Caki2 (cell line): ENCODE measurements around the gene UCMA. TPM values are rescaled to one million over a fixed set of nuclear protein-coding genes. Genes with fewer than 3 reads are reported as not detected.

ENCODE experiments used
- DNase-seq: peaks from one replicate; pipeline ENCODE4 v3.0.0-alpha.2; 2015; ENCODE audit warnings: low read depth
- in situ Hi-C: cut with HindIII; loops from 2 replicates; pipeline ENCODE4 v1.10.0; 2016; ENCODE audit warnings: low sequenced_read_pairs, low pct_unique_long_range_greater_than_20kb, mixed read lengths
- total RNA-seq: library from RNA; depleted of rRNA; stranded (reverse); fragments of >200 nt; shearing (Covaris generic); gene quantifications from 2 replicates; pipeline ENCODE4 v1.2.3, GENCODE V29; 2014; ENCODE audit warnings: low replicate concordance; rRNA removed

Gene UCMA
- total RNA-seq, 1 experiment from 2014 or later: not detected

DNA sequence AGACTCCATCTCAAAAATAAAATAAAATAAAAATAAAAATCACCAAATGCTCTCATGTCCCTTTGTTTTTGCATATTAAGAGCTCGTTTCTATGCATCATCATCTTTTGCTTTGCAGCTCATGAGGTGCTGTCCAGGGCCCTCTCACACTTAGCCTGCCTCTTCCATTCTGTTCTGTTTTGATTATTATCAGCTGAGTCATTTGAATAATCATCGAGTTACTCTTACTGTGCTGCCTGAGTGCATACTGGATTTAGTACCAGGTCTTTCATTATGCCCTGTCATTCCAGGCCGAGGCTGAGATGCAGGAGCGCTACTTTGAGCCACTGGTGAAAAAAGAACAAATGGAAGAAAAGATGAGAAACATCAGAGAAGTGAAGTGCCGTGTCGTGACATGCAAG is 33.0 kb downstream of the UCMA start:
- DNase-seq: no peak
- in situ Hi-C loops: no loop called here

DNA sequence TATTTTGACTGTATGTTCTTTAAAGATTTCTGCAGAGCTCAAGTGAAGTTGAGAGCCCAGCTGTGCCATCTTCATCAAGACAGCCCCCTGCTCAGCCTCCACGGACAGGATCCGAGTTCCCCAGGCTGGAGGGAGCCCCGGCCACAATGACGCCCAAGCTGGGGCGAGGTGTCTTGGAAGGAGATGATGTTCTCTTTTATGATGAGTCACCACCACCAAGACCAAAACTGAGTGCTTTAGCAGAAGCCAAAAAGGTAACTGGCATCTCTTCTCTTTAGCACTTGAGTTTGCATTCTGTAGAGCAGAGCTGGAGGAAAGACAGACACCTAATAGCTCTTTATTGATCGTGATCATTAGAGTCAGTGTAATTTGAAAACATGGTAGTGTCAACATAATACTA is 39.2 kb downstream of the UCMA start:
- DNase-seq: no peak
- in situ Hi-C loops: no loop called here

DNA sequence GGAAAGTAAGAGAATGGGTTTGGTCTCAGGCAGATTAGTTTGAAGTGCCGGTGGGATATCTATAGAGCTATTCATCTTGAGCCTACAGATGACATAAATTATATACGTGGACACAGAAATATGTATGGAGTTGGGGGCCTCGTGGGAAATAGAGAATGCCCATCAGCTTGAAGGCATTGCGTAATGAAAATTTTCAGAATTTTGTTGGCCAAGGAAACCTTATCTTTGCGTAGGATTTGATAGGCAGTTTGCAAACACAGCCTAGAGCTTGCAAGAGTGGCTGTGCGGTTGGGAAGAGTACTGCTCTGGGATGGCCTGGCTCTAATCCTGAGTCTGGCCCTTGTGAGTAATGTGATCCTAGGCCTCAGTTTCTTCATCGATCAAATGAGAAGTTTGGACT is 40.5 kb downstream of the UCMA start:
- in situ Hi-C loops: no loop called here
- DNase-seq: no peak

DNA sequence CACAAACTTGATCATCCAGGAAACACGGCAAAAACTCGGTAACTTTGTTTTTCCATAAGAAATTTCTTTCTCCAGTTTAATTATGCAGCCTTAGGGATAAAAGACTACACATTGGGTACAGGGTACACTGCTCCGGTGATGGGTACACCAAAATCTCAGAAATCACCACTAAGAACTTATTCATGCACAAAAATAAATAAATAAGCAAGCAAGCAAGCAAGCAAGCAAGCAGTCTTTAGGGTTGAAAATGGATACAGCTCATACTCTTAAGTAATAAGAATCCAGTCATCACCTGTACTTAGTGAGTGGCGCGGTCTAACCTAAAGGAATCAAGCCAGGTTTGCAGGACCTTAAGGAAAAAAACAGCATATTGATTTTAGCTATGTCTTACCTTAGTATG is 42.8 kb downstream of the UCMA start:
- in situ Hi-C loops: no loop called here

DNA sequence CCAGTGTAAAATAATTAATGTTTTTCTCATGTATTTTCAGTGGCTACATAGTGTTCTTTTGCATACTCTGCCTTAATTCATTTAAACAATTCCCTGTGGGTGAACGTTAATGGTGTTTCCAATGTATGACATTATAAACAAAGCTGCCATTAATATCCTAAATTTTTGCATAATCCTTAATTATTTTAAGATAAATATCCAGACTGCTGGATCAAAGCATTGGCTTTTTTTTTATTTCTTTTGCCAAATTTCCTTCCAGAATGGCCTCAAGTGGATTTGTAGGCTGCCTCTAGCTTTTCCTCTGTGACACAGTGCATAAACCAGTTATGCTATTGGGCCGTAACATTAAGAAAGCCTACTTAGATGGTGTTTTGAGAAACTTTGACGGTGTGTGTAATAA is 43.4 kb downstream of the UCMA start:
- no peak for DNase-seq
- in situ Hi-C loops: no loop called here

More for the DNA sequence above, 42.8 kb downstream of the UCMA start:
- no peak for DNase-seq

DNA sequence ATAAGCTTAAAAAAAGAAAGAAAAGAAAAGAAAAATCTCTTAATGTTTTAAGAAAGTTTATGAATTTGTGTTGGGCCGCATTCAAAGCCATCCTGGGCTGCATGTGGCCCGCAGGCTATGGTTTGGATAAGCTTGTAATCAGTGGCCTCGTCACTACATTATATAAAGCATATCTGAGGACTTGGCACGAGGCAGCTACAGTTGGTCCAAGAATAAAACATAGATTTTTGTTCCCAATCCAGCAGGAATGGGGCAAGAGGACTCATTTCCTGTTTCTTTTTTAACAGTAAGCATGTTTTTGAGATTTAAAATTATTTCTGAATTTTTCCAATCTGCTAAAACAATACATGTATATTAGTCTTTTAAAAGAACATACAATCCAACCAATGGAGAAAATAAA is 44.2 kb downstream of the UCMA start:
- no peak for DNase-seq
- in situ Hi-C loops: no loop called here

DNA sequence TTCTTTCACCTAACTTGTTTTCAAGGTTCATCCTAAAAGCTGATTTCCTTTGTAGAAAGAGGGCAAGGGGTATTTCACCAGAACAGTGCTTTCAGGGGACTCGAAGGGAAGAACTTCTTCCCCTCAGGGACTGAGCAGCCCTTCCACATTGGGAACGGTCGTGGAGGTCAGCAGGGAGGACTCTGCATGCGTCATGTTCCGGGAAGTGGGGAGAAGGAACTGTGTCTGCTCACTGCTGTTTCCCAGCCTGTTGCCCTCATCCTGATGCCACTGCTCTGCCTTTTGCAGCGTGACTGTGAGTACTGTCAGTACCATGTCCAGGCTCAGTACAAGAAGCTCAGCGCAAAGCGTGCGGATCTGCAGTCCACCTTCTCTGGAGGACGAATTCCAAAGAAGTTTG is 45.6 kb downstream of the UCMA start:
- in situ Hi-C loops: no loop called here
- no peak for DNase-seq

DNA sequence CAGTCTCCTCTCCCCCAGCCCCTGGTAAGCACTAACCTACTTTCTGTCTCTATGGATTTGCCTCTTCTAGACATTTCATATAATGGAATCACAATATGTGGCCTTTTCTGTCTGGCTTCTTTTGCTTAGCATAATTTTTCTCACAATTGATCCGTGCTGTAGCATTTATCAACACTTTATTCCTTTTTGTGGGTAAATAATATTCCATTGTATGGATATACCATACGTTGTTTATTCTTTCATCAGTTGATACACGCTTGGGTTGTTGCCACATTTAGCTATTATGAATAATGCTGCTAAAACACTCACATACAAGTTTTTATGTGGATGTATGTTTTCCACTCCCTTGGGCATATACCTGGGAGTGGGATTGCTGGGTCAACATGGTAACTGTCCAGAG is 47.0 kb downstream of the UCMA start:
- in situ Hi-C loops: no loop called here
- no peak for DNase-seq

DNA sequence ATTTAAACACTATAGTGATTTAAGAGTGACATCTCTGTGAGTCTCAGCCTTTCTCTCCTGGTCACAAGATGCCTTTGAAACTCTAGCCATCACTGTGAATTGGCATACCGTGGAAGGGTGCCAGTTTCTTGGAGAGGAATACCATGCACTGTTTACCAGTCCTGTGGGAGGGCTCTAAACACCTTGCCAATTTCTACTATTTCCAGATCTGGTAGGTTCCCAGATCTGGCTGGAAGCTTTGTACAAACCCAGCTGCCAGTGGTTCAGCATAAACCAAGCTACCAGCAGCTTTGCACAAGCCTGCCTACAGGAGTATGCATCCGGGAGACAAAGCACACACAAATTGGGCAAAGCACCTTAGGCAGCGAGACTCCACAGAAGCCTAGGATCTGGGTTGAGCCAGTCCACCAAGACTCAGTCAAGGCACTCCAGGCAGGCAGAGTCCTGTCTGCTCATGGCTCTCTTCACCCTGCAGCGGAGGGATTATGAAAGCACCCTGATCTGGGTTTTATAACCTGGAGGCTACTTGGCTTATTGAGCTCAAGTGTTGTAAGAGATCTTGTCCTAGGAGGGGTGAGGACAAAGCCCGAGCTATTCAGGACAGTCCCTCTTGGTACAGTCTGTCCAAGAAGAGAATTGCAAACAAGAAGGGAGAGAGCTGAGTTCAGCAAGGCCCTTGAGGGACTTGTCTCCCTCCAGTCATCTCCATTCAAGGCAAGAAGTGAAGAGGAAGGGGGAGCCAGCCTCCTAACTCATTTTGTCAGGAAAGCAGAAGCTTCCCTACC is 49.3 kb downstream of the UCMA start:
- in situ Hi-C loops: no loop called here
- no peak for DNase-seq

DNA sequence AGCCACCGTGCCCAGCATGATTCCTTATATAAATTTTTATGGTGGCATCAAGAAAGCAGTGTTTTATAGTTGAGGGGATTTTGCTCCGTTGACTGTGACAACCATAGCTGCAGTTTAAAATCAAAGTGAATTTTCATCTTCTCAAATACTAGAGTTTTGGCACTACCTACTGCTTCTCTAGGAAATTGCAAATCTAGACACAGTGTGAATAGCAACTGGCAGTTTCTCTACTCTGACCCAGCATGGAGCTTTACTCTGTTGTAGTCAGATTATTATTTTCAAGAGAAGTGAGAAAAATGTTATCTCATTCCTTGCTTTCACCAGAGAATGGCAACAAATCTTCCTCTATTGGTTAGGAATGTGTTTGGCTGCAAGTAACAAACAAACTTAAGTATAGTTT is 49.9 kb downstream of the UCMA start:
- in situ Hi-C loops: no loop called here
- no peak for DNase-seq

DNA sequence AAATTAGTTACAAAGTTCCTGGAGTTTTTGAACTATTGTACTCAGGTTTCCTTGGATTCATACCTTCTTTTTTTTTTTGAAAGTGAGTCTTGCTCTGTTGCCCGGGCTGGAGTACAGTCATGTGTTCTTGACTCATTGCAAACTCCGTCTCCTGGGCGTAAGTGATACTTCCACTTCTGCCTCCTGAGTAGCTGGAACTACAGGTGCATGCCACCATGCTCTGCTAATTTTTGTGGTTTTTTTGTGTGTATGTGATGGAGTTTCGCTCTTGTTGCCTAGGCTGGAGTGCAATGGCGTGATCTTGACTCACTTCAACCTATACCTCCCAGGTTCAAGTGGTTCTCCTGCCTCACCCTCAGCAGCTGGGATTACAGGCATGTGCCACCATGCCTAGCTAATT is 50.5 kb downstream of the UCMA start:
- DNase-seq: no peak
- in situ Hi-C loops: no loop called here

DNA sequence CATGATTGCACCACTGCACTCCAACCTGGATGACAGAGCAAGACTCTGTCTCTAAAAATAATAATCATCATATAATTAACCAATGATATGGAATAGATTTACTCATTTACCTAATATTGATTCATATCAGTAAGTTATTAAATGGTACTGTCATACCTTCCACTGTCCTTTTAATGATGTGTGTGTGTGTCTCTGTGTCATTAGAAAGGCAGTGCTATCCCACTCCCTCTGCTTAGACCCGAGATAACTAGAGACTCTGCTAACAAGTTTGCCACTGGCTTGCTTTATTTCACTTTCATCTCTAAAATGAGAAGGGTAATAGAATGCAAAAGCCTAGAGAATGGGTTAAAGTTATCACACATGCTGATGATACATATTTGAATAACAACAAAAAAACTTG is 51.8 kb downstream of the UCMA start:
- in situ Hi-C loops: no loop called here
- DNase-seq: no peak

DNA sequence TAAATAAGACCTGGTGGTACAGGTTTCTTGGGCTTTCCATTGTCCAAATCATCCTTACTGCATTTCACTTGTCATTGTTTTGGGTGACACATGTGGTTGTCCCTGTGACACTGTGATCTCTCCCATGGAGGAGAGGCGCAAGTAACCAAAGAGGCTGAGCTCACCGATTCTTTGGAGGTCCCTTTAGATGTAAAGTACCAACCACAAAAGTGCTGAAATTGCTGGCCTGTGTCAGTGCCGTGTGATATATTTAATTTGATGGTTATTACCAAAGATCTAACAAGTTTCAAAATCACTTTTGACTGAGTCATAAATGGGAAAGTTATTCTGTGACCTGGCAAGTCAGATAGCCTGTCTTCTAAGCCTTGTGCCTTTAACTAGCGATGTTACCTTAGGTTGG is 53.4 kb downstream of the UCMA start:
- no peak for DNase-seq
- in situ Hi-C loops: no loop called here

DNA sequence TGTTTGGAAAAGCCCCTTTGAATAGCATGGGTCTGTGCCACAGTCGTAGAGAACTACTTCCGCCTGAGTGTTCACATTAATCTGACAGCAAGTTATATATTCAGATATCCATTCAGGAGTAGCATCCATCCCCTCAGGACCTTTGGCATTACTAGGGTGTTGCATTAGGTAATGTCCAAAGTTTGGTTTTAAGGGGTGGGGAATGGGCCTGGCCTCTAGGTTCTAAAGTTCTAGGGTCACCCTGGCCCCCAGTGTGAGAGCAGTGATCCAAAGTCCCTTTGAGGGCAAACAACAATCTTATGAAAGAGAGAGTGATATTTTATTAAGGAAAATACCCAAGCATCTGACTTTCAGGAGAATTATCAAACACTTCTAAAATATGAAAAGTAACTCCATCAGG is 60.6 kb downstream of the UCMA start:
- in situ Hi-C loops: no loop called here
- DNase-seq: no peak

Other genes starting within 250 kb of the UCMA start
- gene CCDC3, start 232.7 kb downstream of the UCMA start, total RNA-seq: not detected in 2 replicates
- gene OPTN, start 134.2 kb downstream of the UCMA start, total RNA-seq: 22.0 and 33.1 TPM in 2 replicates
- 19.9 and 47.0 TPM in 2 replicates for gene MCM10, start 72.8 kb downstream of the UCMA start, total RNA-seq
- 49.0 and 82.1 TPM in 2 replicates for gene PHYH, start 65.7 kb upstream of the UCMA start, total RNA-seq
- gene SEPHS1, start 113.9 kb upstream of the UCMA start, total RNA-seq: 88.9 and 121 TPM in 2 replicates